Pons (tissue), 1 donor: Measurements from ENCODE around the gene PON2.

Source experiments
- DNase-seq: peaks from one replicate; pipeline ENCODE4 v3.0.0-alpha.2; 2016; ENCODE audit warnings: low spot score

PON2 gene

GRCh38 chr7:95444796-95445195, 10.0 kb upstream of the PON2 start:
- DNase-seq = no peak

DNA sequence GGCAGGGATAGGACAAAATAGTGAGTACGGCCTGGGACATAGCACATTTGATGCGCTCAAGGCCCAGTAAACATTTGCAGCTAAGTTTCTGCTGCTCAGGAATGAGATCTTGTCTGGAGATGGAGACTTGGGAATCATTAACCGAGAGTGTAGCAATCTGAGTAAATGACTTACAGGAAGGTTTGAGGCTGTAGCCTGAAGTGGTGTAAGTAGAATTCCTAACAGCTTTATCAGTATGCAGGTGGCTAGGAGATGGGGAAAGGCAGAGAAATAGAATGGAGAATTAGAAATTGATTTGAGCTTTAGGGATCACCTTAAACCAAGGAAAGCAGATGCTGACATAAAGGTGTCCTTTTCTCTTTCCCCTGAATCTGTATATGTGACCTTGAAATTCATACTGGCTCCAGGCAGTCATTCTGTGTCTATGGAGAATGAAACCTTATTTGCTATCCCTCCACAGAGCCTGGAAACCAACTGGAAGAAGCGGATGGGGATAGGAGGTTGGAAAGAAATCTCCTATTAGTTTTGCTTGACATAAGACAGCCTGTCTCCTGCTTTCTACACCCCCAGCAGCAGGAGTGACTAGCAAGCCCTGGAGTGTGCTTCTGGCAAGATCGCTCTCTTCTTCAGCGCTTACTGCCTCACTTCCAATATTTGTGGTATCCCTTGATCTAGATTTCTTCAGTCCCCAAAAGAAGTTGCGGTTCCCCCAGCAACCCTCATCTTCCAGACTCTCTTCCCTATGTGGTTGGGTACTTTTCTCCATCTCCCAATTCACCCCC, 6.4 kb upstream of the PON2 start:
- DNase-seq = no peak

- DNase-seq = no peak
Measured at GRCh38 chr7:95440394-95441038, 5.7 kb upstream of the PON2 start.

DNA sequence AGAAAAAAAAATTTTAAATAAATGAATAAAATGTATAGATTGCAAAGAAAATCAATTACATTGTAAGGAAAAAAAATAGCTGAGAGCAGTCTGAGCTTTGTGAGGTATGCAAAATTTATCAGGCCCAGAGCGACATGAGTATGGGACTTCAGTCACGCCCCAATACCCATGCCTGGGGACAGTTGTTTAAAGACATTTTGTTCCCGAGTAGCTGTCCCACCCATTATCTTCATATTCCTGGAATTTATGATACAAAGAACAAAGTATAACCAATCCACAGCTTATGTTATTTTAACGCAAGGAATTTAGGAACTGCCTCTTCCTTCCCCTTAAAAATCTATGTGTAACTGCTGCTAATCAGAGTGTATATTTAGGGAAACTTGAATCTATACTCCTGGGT, 1.6 kb upstream of the PON2 start:
- no peak for DNase-seq

DNA sequence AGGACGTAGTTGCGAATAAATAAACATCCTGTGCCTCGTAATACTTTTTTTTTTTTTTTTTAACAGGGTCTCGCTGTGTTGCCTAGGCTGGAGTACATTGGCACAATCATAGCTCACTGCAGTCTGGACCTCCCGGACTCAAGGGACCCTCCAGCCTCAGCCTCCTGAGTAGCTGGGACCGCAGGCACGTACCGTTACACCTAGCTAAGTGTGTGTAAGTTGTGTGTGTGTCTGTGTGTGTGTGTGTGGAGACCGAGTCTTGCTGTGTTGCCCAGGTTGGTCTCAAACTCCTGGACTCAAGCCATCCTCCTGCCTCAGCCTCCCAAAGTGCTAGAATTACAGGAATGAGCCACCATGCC, 573 bp upstream of the PON2 start:
- DNase-seq = no peak

- DNase-seq = no peak
Measured at GRCh38 chr7:95433952-95434556, 774 bp downstream of the PON2 start.

DNA sequence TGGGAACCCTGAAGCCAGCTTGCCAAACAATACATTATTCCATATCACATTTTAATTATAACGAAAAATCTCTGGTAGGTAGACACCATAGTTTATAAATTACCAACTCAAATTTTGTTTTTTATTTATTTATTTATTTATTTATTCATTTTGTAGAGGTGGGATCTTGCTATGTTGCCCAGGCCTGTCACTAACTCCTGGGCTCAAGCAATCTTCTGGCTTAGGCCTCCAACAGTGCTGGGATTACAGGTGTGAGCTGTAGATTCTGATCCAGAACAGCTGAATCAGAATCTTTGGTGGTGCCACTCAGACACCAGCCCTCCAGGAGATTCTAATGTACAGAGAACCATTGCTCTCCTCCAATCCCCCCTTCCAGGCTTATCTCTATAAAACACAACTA, 1.7 kb downstream of the PON2 start:
- DNase-seq = no peak

DNA sequence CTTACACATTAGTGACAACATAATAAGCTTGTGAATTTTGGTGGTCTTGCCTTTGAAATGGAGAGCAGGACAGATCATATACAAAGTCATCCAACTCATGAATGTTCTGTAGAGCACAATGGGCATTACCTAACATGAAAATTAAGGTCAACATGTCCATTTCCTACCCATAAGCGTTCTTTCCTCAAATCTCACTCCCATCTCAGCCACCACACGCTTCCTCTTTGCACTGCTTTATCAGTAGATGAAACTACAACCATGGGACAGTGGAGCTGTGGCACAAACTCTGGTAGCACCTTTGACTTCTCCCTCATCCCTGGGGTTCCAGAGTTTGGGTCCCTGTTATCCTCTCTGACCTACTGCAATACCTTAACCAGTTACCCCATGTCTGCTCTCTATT, 2.2 kb downstream of the PON2 start:
- DNase-seq = no peak

- DNase-seq = no peak
Measured at GRCh38 chr7:95430864-95431263, 4.0 kb downstream of the PON2 start.

DNA sequence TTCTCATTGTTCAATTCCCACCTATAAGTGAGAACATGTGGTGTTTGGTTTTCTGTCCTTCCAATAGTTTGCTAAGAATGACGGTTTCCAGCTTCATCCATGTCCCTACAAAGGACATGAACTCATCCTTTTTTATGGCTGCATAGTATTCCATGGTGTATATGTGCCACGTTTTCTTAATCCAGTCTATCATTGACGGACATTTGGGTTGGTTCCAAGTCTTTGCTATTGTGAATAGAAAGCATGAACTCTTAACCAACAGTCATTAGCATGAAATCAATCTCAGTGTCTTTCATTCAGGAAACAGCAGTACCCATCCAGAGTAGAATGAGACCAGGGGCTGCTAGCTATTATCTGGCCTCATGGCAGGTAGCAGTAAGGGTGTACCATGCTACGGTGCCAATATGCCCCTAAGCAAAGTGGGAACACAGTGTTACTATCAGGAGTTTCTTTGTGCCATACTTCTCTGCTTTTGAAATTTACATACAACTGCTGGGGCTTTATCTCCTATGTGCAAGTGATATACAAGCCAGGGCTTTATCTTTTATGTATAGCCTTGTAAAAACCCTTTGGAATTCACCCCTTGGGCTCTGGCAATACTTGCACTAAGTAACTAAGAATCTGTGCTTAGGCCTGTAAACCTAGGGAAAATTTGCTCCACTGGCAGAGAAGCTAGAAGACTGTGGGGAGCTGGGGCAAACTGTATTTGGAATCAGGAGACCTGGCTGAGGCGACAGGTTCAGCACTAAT, 5.4 kb downstream of the PON2 start:
- DNase-seq = no peak

- DNase-seq = no peak
Measured at GRCh38 chr7:95427914-95428516, 6.8 kb downstream of the PON2 start.

- DNase-seq = no peak
Measured at GRCh38 chr7:95427166-95427565, 7.7 kb downstream of the PON2 start.

DNA sequence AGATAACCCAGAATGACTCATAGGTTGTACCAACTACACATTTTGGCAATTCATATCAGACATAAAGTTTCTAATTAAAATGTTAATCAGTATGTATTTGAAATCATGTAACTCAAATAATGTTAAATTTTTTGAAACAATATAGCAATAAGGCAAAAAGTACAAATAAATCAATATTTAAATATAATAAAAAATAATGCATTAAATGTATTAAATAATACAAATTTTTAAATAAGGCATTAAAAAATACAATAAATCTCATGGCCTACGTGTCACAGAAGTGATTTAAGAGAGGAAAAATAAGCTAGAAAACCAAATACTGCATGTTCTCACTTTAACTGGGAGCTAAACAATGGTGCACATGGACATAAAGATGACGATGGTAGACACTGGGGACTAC, 9.1 kb downstream of the PON2 start:
- no peak for DNase-seq

GRCh38 chr7:95424716-95425115, 10.1 kb downstream of the PON2 start:
- no peak for DNase-seq

DNA sequence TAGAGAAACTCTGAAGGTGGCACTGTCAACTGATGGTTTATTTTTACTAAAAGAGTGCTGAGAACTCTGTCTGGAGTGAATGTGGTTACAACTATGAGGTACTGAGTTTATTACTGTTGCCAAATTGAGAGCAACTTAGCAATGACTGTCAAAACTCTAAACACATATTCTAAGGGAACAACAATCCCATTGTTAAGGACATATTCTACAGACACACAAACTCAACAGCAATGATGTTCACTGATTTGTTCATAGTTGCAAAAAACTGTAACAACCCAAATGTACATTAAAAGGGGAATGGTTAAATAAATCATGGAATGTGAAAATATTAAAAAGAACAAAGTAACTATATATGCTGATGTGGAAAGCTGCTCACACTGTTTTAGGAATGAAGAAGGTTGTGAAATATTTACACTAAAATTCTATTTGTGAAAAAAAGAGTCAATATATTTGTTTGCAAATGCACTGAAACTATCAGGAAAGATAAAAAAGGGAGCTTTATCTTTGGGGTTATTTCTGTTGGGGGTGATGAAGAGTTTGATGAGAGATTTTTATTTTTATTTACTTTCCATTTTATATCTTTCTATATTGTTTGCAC, 12.9 kb downstream of the PON2 start:
- DNase-seq = no peak

DNA sequence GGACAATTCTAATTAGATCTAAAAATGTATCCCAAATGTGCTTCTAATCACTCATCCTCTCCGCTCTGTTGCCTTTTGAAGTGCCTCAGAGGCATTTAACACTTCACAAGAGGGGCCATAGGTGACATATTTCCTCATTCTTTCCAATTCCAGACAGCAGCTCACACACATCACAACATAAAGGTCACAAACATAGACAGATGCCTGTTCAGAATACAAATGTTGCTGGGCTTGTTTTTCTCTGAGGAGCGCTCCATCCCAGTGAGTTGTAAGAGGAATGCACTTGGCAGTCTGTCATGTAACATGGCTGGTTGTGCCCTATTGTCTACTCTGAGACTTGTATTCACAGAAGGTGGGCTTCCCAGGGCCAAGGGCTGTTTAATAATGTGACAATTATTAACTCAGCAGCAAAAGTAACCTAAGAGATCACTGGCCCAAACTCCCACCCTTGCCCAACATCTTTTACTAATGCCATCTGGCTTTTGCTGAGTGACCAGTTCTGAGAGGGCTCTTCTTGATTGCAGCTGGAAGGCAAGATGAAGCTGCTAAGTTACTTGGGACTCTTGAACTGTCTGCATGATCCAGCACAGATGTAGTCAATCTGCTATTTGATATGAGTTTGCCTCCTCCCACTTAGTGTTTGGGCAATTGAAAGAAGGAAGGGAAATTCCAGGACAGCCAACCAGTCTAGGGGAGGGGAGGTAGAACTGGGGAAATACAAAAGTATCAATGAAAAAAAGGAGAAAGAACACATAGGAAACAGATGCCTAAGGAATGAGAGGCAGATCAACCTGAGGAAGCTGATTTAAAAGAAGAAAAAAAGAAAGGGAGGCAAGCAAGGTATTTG, 13.6 kb downstream of the PON2 start:
- peak; percentile 76 for DNase-seq

GRCh38 chr7:95412075-95412474, 22.8 kb downstream of the PON2 start:
- no peak for DNase-seq

- no peak for DNase-seq
Measured at GRCh38 chr7:95411666-95412065, 23.2 kb downstream of the PON2 start.

DNA sequence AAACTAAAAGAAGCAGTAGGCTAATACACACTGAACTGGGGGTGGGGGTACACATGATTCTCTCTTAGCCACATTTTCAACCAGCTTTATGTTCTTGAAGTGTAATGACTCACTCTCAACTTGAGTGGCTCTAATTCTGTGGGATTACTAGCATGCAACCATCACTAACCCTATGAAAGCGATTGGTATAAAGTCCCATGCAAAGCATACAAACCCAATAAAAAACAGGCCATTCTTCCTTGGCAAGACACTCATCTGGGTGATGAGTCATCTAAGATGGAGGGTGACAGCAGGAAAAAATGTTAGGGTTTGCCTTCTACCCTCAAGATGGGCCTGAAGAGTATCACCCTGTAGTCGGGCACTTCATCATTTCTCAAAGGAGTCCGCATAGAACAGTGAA, 23.8 kb downstream of the PON2 start:
- DNase-seq = no peak

GRCh38 chr7:95407751-95408150, 27.1 kb downstream of the PON2 start:
- no peak for DNase-seq

- DNase-seq = no peak
Measured at GRCh38 chr7:95405800-95406199, 29.0 kb downstream of the PON2 start.
